Measurements from ENCODE around the gene KCNH2.
A peak's percentile ranks its signal among the peaks of the same experiment; 100 is the strongest.

The KCNH2 gene

GRCh38 chr7:151016505-151016904 is 38.4 kb upstream of the KCNH2 start:
- ChIA-PET POLR2A (no interaction called here), CTCF (interaction anchor here (0.9 to 7.9 kb wide), 6 partner anchors 8 to 78 kb away, joined by 3 to 84 read pairs (median 14); no protein-coding TSS in a partner anchor)

GRCh38 chr7:151015967-151016366 is 37.8 kb upstream of the KCNH2 start:
- ChIA-PET POLR2A (no interaction called here), CTCF (interaction anchor here (7.9 kb wide), 1 partner anchor 7 kb away, joined by 84 read pairs; no protein-coding TSS in a partner anchor)
- TF ChIP-seq CTCF (IDR thresholded peaks at IDR 0.05; ENCODE audit: control extremely low read depth, extremely low read depth, low read depth, missing control alignments) = no peak
- no peak for DNase-seq (ENCODE audit: extremely low spot score)

More at GRCh38 chr7:151016505-151016904, 38.4 kb upstream of the KCNH2 start:
- no peak for TF ChIP-seq CTCF (IDR thresholded peaks at IDR 0.05; ENCODE audit: control extremely low read depth, extremely low read depth, low read depth, missing control alignments)
- DNase-seq (ENCODE audit: extremely low spot score) = no peak

GRCh38 chr7:151014950-151015349 is 36.8 kb upstream of the KCNH2 start:
- CTCF ChIA-PET = interaction anchor here (0.8 to 1.5 kb wide), 5 partner anchors 13 to 109 kb away, joined by 3 to 5 read pairs (median 3); partner anchors contain the start of gene ABCB8
- no peak for DNase-seq (ENCODE audit: extremely low spot score)
- no peak for TF ChIP-seq CTCF (IDR thresholded peaks at IDR 0.05; ENCODE audit: control extremely low read depth, extremely low read depth, low read depth, missing control alignments)
- POLR2A ChIA-PET = no interaction called here

- POLR2A ChIA-PET = interaction anchor here (0.5 kb wide), 1 partner anchor 127 kb away, joined by 3 read pairs; no protein-coding TSS in a partner anchor
- TF ChIP-seq CTCF (IDR thresholded peaks at IDR 0.05; ENCODE audit: control extremely low read depth, extremely low read depth, low read depth, missing control alignments) = no peak
- DNase-seq (ENCODE audit: extremely low spot score) = peak; percentile 78
- CTCF ChIA-PET = interaction anchor here (0.7 to 1.5 kb wide), 5 partner anchors 9 to 116 kb away, joined by 3 read pairs; no protein-coding TSS in a partner anchor
Observed at GRCh38 chr7:151013733-151014497, 35.8 kb upstream of the KCNH2 start.

GRCh38 chr7:151013356-151013732 is 35.2 kb upstream of the KCNH2 start:
- CTCF ChIA-PET = interaction anchor here (0.7 to 1.5 kb wide), 4 partner anchors 10 to 230 kb away, joined by 3 to 4 read pairs (median 3); no protein-coding TSS in a partner anchor
- POLR2A ChIA-PET = no interaction called here
- DNase-seq (ENCODE audit: extremely low spot score) = no peak
- TF ChIP-seq CTCF (IDR thresholded peaks at IDR 0.05; ENCODE audit: control extremely low read depth, extremely low read depth, low read depth, missing control alignments) = no peak

- no peak for TF ChIP-seq CTCF (IDR thresholded peaks at IDR 0.05; ENCODE audit: control extremely low read depth, extremely low read depth, low read depth, missing control alignments)
- POLR2A ChIA-PET = no interaction called here
- DNase-seq (ENCODE audit: extremely low spot score) = no peak
- CTCF ChIA-PET = interaction anchor here (1.0 to 8.4 kb wide), 4 partner anchors 7 to 231 kb away, joined by 3 to 84 read pairs (median 4); no protein-coding TSS in a partner anchor
Observed at GRCh38 chr7:151012911-151013347, 34.8 kb upstream of the KCNH2 start.

Measured in GM10248 (cell line).